ENCODE data around the gene ABRAXAS1.

- TF ChIP-seq CTCF (IDR thresholded peaks at IDR 0.05) = no peak
- no peak for TF ChIP-seq POLR2A (IDR thresholded peaks at IDR 0.05)
Observed at GRCh38 chr4:83498187-83498586, 13.3 kb upstream of the ABRAXAS1 start.
